Stimulated activated CD4-positive, alpha-beta T cell treated with anti-CD3 and anti-CD28 coated beads, Interleukin-15, amount 100 ng/mL, for 1 hour (primary cell): ENCODE measurements around the gene CEP104.

Experiments
- DNase-seq, 2 donors: peaks; one replicate each; pipeline ENCODE4 v3.0.0-alpha.2; 2020; ENCODE audit warnings: low read depth in 1 of 2, low spot score in 1 of 2

Gene CEP104

GRCh38 chr1:3894626-3895278 lies 37.7 kb upstream of the CEP104 start:
- no peak for DNase-seq

- no peak for DNase-seq
These were observed 36.2 kb upstream of the CEP104 start for GRCh38 chr1:3893190-3893589.

GRCh38 chr1:3892748-3893147 lies 35.7 kb upstream of the CEP104 start:
- DNase-seq, result no peak

GRCh38 chr1:3891329-3891865 lies 34.4 kb upstream of the CEP104 start:
- no peak for DNase-seq

GRCh38 chr1:3890389-3891328 lies 33.6 kb upstream of the CEP104 start:
- no peak for DNase-seq

- no peak for DNase-seq
These were observed 32.9 kb upstream of the CEP104 start for GRCh38 chr1:3889936-3890335.

GRCh38 chr1:3888301-3888700 lies 31.3 kb upstream of the CEP104 start:
- no peak for DNase-seq

GRCh38 chr1:3886691-3887090 lies 29.7 kb upstream of the CEP104 start:
- no peak for DNase-seq

- DNase-seq, result no peak
These were observed 29.2 kb upstream of the CEP104 start for GRCh38 chr1:3886106-3886670.

GRCh38 chr1:3885611-3886010 lies 28.6 kb upstream of the CEP104 start:
- no peak for DNase-seq

GRCh38 chr1:3884966-3885365 lies 28.0 kb upstream of the CEP104 start:
- DNase-seq, result no peak

- no peak for DNase-seq
These were observed 26.3 kb upstream of the CEP104 start for GRCh38 chr1:3883194-3883925.

GRCh38 chr1:3881193-3881480 lies 24.1 kb upstream of the CEP104 start:
- no peak for DNase-seq

- no peak for DNase-seq
These were observed 23.6 kb upstream of the CEP104 start for GRCh38 chr1:3880429-3881192.

GRCh38 chr1:3879787-3880428 lies 22.9 kb upstream of the CEP104 start:
- no peak for DNase-seq

GRCh38 chr1:3879099-3879498 lies 22.1 kb upstream of the CEP104 start:
- no peak for DNase-seq

GRCh38 chr1:3876716-3877115 lies 19.7 kb upstream of the CEP104 start:
- DNase-seq, result no peak

GRCh38 chr1:3874736-3875135 lies 17.7 kb upstream of the CEP104 start:
- DNase-seq, result no peak

- no peak for DNase-seq
These were observed 15.5 kb upstream of the CEP104 start for GRCh38 chr1:3872546-3872945.

GRCh38 chr1:3871451-3871805 lies 14.4 kb upstream of the CEP104 start:
- DNase-seq, result no peak
